GM12864 (cell line): ENCODE measurements around the gene ZNF318.

Experiments
- DNase-seq: peaks from one replicate; pipeline ENCODE4 v3.0.0-alpha.2; 2011; ENCODE audit warnings: low read depth
- H3K4me3 ChIP-seq: 2 replicates; pipeline ENCODE4 v1.5.1; 2011; ENCODE audit warnings: mild to moderate bottlenecking, low read depth, low read length, control low read depth
- TF ChIP-seq, protein P1 (sequence below): IDR thresholded peaks from 2 replicates; pipeline ENCODE4 v1.5.1; 2011; ENCODE audit warnings: low read depth, mild to moderate bottlenecking, moderate library complexity, low read length, control low read depth, inconsistent platforms; ENCODE audit errors: missing control alignments

The ZNF318 gene

DNA sequence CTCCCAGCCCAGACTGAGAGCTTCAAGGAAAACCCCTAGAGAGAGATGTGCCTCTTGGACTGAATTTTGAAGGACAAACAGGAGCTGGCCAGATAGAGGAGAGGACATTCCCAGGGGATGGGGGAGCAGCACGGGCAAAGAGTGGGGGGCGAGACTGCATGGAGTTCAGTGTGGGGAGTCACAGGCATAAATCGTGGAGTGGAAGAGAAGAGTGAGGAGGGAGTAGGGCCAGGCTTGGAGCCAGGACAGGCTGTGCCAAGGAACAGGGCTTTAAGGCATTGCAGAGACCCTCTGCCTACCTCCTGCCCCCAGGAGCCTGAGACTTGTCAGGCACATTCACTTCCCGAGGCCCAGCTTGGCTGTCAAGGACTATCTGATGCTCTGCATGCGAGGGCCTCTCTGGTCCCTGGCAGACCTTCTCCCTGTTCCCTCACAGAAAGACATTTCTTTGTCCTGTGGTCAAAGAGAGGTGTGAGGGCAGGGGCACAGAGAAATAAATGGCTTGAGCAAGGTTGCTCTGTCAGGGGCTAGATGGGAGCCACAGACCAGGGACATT is 76.6 kb downstream of the ZNF318 start:
- no peak for DNase-seq
- H3K4me3 ChIP-seq, result no peak overlapping the region
- TF ChIP-seq, protein P1, sequence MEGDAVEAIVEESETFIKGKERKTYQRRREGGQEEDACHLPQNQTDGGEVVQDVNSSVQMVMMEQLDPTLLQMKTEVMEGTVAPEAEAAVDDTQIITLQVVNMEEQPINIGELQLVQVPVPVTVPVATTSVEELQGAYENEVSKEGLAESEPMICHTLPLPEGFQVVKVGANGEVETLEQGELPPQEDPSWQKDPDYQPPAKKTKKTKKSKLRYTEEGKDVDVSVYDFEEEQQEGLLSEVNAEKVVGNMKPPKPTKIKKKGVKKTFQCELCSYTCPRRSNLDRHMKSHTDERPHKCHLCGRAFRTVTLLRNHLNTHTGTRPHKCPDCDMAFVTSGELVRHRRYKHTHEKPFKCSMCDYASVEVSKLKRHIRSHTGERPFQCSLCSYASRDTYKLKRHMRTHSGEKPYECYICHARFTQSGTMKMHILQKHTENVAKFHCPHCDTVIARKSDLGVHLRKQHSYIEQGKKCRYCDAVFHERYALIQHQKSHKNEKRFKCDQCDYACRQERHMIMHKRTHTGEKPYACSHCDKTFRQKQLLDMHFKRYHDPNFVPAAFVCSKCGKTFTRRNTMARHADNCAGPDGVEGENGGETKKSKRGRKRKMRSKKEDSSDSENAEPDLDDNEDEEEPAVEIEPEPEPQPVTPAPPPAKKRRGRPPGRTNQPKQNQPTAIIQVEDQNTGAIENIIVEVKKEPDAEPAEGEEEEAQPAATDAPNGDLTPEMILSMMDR, result no peak

DNA sequence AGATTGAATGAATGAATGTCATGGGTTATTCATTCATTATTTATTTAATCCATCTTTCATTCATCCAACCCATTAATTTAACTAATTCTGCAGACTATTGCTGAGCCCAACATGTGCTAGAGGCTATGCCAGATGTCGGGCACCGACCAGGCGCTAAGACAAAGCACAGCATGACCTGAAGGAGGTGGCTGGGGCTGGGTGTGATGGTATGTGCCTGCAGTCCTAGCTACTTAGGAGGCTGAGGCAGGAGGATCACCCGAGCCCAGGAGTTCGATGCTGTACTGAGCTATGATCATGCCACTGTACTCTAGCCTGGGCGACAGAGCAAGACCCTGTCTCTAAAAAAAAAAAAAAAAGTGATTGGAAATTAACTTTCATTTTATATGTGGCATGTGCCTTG is 77.1 kb downstream of the ZNF318 start:
- TF ChIP-seq, protein P1, result no peak
- no peak overlapping the region for H3K4me3 ChIP-seq
- DNase-seq, result no peak

GRCh38 chr6:43291708-43292107 is 77.7 kb downstream of the ZNF318 start:
- TF ChIP-seq, protein P1, result no peak
- H3K4me3 ChIP-seq, result no peak overlapping the region
- DNase-seq, result no peak

- DNase-seq, result no peak
- TF ChIP-seq, protein P1, result no peak
- H3K4me3 ChIP-seq, result no peak overlapping the region
These were observed 78.5 kb downstream of the ZNF318 start for GRCh38 chr6:43290905-43291355.

DNA sequence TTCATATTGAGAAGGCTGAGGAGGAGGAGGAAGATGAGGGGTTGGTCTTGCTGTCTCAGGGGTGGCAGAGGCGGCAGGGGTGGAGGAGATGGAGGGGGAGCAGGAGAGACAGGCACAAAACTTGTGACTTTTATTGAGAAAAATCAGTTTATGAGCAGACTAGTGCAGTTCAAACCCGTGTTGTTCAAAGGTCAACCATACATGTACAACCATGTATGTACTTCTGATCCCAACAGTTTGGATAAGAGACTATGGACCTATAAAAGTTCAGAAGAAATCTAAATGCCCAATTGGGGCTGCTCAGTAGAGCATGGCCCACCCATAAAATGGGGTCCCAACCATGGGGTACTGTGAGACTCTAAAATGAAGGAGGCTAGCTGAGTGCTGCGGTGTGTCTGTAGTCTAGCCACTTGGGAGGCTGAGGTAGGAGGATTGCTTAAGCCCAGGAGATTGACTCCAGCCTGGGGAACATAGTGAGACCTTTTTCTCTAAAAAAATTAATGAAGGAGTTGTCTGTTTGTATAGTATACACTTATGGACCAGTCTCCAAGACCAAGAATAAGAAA is 79.0 kb downstream of the ZNF318 start:
- TF ChIP-seq, protein P1, result no peak
- no peak for DNase-seq
- H3K4me3 ChIP-seq, result no peak overlapping the region

DNA sequence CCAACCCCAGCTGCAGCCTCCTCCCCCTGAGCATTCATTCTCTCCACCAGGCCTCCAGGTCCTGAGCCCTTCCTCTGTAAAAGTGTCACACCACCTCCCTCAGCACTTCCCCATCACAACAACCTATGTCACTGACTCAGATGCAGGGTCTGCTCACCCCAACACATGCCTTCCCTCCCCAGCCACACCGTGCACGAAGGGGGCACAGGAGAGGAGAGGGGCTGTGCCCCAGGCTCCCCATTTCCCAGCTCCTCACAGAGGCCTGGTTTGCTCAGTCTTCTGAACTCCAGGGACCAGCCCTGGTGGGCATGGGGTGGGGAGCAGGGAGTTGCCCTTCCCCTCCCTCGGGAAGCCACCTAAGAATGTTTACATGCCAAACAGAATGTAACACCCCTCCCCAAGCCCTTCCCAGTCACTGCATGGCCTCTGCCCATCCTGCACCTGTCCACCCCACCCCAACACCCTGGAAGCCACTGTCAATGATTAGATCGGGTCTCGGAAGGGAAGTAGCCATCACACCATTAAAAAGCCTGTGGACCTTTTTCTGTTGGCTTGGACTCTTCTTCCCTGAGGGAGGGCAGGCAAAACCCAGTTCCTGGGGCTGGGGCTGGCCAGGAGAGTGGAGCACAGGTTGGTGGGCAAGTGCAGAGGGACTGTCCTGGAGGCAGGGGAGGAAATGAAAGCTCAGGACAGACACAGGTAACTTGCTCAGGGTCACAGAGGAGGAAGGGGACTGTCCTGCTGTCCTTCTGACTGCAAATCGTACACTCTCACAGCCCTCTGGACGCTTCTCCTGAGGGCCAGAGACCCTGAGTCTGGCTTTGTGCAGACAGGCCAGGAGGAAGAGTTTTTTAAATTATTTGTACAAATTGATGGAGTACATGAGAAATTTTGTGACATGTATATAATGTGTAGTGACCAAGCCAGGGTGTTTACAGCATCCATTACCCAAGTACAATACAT is 81.4 kb downstream of the ZNF318 start:
- H3K4me3 ChIP-seq, result no peak overlapping the region
- DNase-seq, result no peak
- TF ChIP-seq, protein P1, result no peak
